Gastrocnemius medialis (tissue), 4 donors: Measurements from ENCODE around the gene GRIN2A. TPM values are rescaled to one million over a fixed set of nuclear protein-coding genes. Genes with fewer than 3 reads are reported as not detected.

Experiments
- ATAC-seq, 2 donors: fragments of 150-250 bp; one replicate each; pipeline ENCODE4 v1.9.1; 2016
- DNase-seq, 2 donors: peaks; one replicate each; pipeline ENCODE4 v3.0.0-alpha.2; 2019
- H3K27ac ChIP-seq, 4 donors: fragments of 200-600 bp; sonication (generic); 1 replicate in 1 of 4; 2 replicates in 3 of 4; pipeline ENCODE4 v1.5.1; 2016 to 2018; ENCODE audit warnings: mild to moderate bottlenecking in 2 of 4, moderate library complexity in 1 of 4
- H3K27me3 ChIP-seq, 3 donors: fragments of 200-600 bp; sonication (generic) in 2 of 3; 1 replicate in 1 of 3; 2 replicates in 2 of 3; pipeline versions ENCODE4 v1.5.1 to v1.6.0; 2016 to 2019; ENCODE audit warnings: mild to moderate bottlenecking in 1 of 3, moderate library complexity in 1 of 3
- H3K36me3 ChIP-seq, 2 donors: fragments of 200-600 bp; sonication (generic) in 1 of 2; one replicate each; pipeline ENCODE4 v1.5.1; 2017 to 2018
- H3K4me1 ChIP-seq, 2 donors: fragments of 200-600 bp; sonication (generic) in 1 of 2; one replicate each; pipeline ENCODE4 v1.5.1; 2016 to 2017; ENCODE audit warnings: mild to moderate bottlenecking in 2 of 2
- H3K4me3 ChIP-seq, 4 donors: fragments of 200-600 bp; sonication (generic) in 3 of 4; 1 replicate in 1 of 4; 2 replicates in 3 of 4; pipeline ENCODE4 v1.5.1; 2016 to 2019; ENCODE audit warnings: mild to moderate bottlenecking in 2 of 4
- H3K9me3 ChIP-seq, 3 donors: fragments of 200-600 bp; sonication (generic) in 2 of 3; 1 replicate in 1 of 3; 2 replicates in 2 of 3; pipeline ENCODE4 v1.5.1; 2016 to 2019
- POLR2A ChIP-seq, 2 donors: fragments of 450-650 bp; IDR thresholded peaks; one replicate each; pipeline ENCODE4 v1.6.1; 2017; ENCODE audit warnings: antibody characterized with exemption in 2 of 2, mild to moderate bottlenecking in 2 of 2, moderate library complexity in 2 of 2
- in situ Hi-C, 4 donors: fragments of 200-750 bp; cut with MboI; loops; one replicate each; pipeline versions ENCODE4 v1.15.0 to v1.8.0; 2017; ENCODE audit warnings: low sequenced_read_pairs in 4 of 4
- intact Hi-C: fragments of 100-400 bp; cut with DNase I; formaldehyde crosslinking; loops from one replicate; pipeline ENCODE4 v1.15.1; 2023; ENCODE audit warnings: low total_unique reads
- total RNA-seq, 4 donors: library from RNA; depleted of rRNA; stranded (reverse); fragments of >200 nt; gene quantifications; one replicate each; pipeline versions ENCODE4 v1.1.0 to v1.2.3, GENCODE V29; 2016
- TF ChIP-seq, protein P1 (sequence below), 5 experiments: fragments of 450-650 bp in 3 of 5; fragments of 200-600 bp in 2 of 5; sonication (generic) in 2 of 5; IDR thresholded peaks in 4 of 5; conservative IDR thresholded peaks in 1 of 5; 1 replicate in 4 of 5; 2 replicates in 1 of 5; pipeline ENCODE4 v1.5.1; 2016 to 2019; ENCODE audit warnings: antibody characterized with exemption in 5 of 5, mild to moderate bottlenecking in 3 of 5, moderate library complexity in 3 of 5

Gene GRIN2A
- total RNA-seq, 4 donors from 2014 or later, result 0.13 to 0.87 TPM; not detected in 2

DNA sequence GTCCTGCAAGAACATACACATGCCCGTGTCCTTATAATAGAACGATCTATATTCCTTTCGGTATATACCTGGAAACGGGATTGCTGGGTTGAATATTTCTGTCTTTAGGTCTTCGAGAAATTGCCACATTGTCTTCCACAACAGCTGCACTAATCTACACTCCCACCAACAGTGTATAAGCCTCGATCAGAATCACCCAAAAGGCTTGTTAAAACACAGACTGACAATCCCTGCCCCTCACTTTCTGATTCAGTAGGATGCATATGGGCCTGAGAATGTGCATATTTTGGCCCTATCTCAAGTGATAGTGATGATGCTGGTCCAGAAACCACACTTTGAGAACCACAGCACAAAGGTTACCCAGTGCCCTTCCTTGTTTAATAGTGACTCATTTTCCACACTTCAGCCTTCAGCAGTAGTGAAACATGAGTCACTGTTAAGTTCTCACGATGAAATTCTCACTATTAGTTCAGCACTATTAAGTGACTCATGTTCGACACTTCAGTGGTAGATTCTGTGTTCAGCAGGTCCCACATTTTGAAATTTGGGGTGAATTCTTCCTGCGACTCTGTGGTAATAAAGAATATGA lies 215.6 kb downstream of the GRIN2A start:
- Histone ChIP-seq H3K27ac (no peak overlapping the region), H3K9me3 (no peaks in the 10 kb centered on the region), H3K4me3 (no peak overlapping the region), H3K4me1 (no peaks in the 10 kb centered on the region), H3K27me3 (no peaks in the 10 kb centered on the region), H3K36me3 (no peaks in the 10 kb centered on the region)
- in situ Hi-C loops, result no loop called here
- DNase-seq (no peak), ATAC-seq (no peak)
- TF ChIP-seq, protein P1, sequence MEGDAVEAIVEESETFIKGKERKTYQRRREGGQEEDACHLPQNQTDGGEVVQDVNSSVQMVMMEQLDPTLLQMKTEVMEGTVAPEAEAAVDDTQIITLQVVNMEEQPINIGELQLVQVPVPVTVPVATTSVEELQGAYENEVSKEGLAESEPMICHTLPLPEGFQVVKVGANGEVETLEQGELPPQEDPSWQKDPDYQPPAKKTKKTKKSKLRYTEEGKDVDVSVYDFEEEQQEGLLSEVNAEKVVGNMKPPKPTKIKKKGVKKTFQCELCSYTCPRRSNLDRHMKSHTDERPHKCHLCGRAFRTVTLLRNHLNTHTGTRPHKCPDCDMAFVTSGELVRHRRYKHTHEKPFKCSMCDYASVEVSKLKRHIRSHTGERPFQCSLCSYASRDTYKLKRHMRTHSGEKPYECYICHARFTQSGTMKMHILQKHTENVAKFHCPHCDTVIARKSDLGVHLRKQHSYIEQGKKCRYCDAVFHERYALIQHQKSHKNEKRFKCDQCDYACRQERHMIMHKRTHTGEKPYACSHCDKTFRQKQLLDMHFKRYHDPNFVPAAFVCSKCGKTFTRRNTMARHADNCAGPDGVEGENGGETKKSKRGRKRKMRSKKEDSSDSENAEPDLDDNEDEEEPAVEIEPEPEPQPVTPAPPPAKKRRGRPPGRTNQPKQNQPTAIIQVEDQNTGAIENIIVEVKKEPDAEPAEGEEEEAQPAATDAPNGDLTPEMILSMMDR (IDR thresholded peaks at IDR 0.05 in 4 of 5, conservative IDR thresholded peaks at IDR 0.05 in 1 of 5), result no peak
- TF ChIP-seq POLR2A (IDR thresholded peaks at IDR 0.05), result no peak
- intact Hi-C loops, result no loop called here

DNA sequence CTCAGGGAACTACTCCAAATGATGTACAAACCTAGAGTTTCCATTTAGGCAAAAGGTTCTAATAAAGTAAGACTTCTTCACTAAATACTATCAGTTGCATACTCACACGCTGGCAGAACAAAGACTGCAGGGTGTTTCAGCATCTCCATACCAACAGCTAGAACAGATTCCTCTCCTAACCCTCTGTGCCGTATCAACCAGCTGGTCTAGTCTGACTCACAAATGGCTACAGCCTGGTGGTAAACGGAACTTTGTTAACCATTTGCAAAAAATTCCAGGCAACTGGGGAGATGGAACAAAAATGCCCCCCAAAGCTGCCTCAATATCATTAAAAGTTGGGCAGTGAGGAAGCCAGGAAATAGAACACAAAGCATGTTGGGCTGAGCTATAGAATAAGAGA lies 217.1 kb downstream of the GRIN2A start:
- in situ Hi-C loops, result no loop called here
- Histone ChIP-seq H3K4me3 (no peak overlapping the region), H3K9me3 (no peaks in the 10 kb centered on the region), H3K4me1 (no peaks in the 10 kb centered on the region), H3K27ac (no peak overlapping the region), H3K36me3 (no peaks in the 10 kb centered on the region), H3K27me3 (no peaks in the 10 kb centered on the region)
- intact Hi-C loops, result no loop called here
- TF ChIP-seq POLR2A (IDR thresholded peaks at IDR 0.05), result no peak
- TF ChIP-seq, protein P1 (IDR thresholded peaks at IDR 0.05 in 4 of 5, conservative IDR thresholded peaks at IDR 0.05 in 1 of 5), result no peak
- DNase-seq (no peak), ATAC-seq (no peak)

DNA sequence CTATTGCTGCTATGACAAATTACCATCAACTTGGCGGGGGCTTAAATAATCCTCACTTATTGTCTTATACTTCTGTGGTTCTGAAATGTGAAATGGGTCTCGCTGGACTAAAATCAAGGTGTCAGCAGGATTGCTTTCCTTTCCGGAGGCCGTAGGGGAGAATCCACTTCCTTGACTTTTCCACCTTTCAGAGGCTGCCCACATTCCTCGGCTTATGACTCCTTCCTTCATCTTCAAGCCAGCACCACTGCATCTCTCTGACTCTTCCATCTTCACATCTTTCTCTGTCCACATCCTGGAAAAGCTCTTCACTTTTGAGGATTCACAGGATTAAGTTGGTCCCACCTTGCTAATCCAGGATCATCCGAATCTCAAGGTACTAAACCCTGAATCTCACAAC lies 217.8 kb downstream of the GRIN2A start:
- Histone ChIP-seq H3K9me3 (no peaks in the 10 kb centered on the region), H3K4me3 (no peak overlapping the region), H3K27ac (no peak overlapping the region), H3K4me1 (no peaks in the 10 kb centered on the region), H3K36me3 (no peaks in the 10 kb centered on the region), H3K27me3 (no peaks in the 10 kb centered on the region)
- TF ChIP-seq POLR2A (IDR thresholded peaks at IDR 0.05), result no peak
- TF ChIP-seq, protein P1 (IDR thresholded peaks at IDR 0.05 in 4 of 5, conservative IDR thresholded peaks at IDR 0.05 in 1 of 5), result no peak
- no peak for ATAC-seq
- no peak for DNase-seq
- intact Hi-C loops (no loop called here), in situ Hi-C loops (no loop called here)

DNA sequence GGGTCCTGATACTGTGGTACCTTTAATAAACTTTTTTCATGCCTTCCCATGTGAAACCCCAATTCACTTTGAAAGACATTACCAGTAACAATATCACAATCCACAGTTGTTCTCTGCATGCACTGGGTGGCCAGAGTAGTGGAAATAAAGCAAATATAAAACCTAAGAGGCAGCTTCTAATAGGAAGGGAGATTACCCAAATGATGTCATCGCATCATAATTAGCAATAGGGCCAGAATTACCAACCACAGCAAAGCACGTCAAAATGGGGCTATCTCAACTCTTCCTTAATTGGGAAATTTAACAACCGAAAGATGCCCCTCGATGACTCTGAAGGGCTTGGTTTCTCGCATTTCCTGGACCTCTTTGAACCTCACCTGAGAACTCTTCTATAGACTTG lies 224.8 kb downstream of the GRIN2A start:
- Histone ChIP-seq H3K36me3 (no peaks in the 10 kb centered on the region), H3K4me3 (no peak overlapping the region), H3K27ac (no peak overlapping the region), H3K27me3 (no peaks in the 10 kb centered on the region), H3K9me3 (no peaks in the 10 kb centered on the region), H3K4me1 (no peaks in the 10 kb centered on the region)
- no peak for TF ChIP-seq POLR2A (IDR thresholded peaks at IDR 0.05)
- TF ChIP-seq, protein P1 (IDR thresholded peaks at IDR 0.05 in 4 of 5, conservative IDR thresholded peaks at IDR 0.05 in 1 of 5), result no peak
- intact Hi-C loops, result no loop called here
- no peak for DNase-seq
- no peak for ATAC-seq
- in situ Hi-C loops, result no loop called here

DNA sequence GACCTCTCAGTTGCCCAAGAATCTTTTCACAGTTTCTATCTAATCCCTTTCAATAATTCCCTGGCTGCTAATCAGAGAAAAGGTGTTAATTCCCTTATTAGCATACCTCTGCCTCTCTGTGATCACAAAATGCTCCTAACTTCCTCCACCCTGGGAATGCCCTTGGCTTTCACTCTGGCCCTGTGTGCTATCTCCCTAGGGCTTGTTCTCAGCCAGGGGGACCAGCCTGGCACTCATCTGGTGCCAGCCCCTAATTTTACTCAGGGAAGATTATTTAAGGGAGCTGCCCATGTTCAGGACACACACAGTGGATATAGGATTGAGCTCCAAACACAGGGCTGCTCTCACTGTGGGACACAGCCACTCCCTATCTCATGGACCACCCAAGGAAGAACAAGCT lies 225.2 kb downstream of the GRIN2A start:
- intact Hi-C loops (no loop called here), in situ Hi-C loops (no loop called here)
- no peak overlapping the region for H3K4me3 ChIP-seq
- no peak overlapping the region for H3K27ac ChIP-seq
- TF ChIP-seq, protein P1 (IDR thresholded peaks at IDR 0.05 in 4 of 5, conservative IDR thresholded peaks at IDR 0.05 in 1 of 5), result no peak
- no peak for TF ChIP-seq POLR2A (IDR thresholded peaks at IDR 0.05)
- H3K36me3 ChIP-seq, result no peaks in the 10 kb centered on the region
- H3K4me1 ChIP-seq, result no peaks in the 10 kb centered on the region
- no peaks in the 10 kb centered on the region for H3K9me3 ChIP-seq
- no peaks in the 10 kb centered on the region for H3K27me3 ChIP-seq
- DNase-seq (no peak), ATAC-seq (no peak)
